Hepatocyte (in vitro differentiated cells): ENCODE data around the gene SIT1. TPM values are rescaled to one million over a fixed set of nuclear protein-coding genes. Genes with fewer than 3 reads are reported as not detected.

Source experiments
- DNase-seq: peaks from one replicate; pipeline ENCODE4 v3.0.0-alpha.2; 2016; ENCODE audit warnings: low spot score
- H2AFZ ChIP-seq: fragments of 200-600 bp; sonication (generic); 2 replicates; pipeline ENCODE4 v1.6.0; 2016; ENCODE audit warnings: antibody characterized with exemption, mild to moderate bottlenecking
- H3K27ac ChIP-seq: fragments of 200-600 bp; sonication (generic); 2 replicates; pipeline ENCODE4 v1.5.1; 2016; ENCODE audit warnings: mild to moderate bottlenecking
- H3K27me3 ChIP-seq: fragments of 200-600 bp; sonication (generic); 2 replicates; pipeline ENCODE4 v1.6.1; 2016
- H3K36me3 ChIP-seq: fragments of 200-600 bp; sonication (generic); replicated peaks from 2 replicates; pipeline ENCODE4 v1.5.1; 2016; ENCODE audit warnings: low read depth; ENCODE audit not compliant: insufficient read depth
- H3K4me1 ChIP-seq: fragments of 200-600 bp; sonication (generic); 2 replicates; pipeline ENCODE4 v1.5.1; 2016; ENCODE audit warnings: mild to moderate bottlenecking, moderate library complexity; ENCODE audit not compliant: insufficient read depth
- H3K4me2 ChIP-seq: fragments of 200-600 bp; sonication (generic); 2 replicates; pipeline ENCODE4 v1.6.0; 2016
- H3K4me3 ChIP-seq: fragments of 200-600 bp; sonication (generic); 2 replicates; pipeline ENCODE4 v1.5.1; 2016; ENCODE audit warnings: mild to moderate bottlenecking
- H3K79me2 ChIP-seq: fragments of 200-600 bp; sonication (generic); 2 replicates; pipeline ENCODE4 v1.6.0; 2017; ENCODE audit warnings: mild to moderate bottlenecking
- H3K9me2 ChIP-seq: fragments of 200-600 bp; sonication (generic); replicated peaks from 2 replicates; pipeline ENCODE4 v1.6.0; 2017; ENCODE audit warnings: mild to moderate bottlenecking; ENCODE audit not compliant: insufficient read depth
- H3K9me3 ChIP-seq: fragments of 200-600 bp; sonication (generic); 2 replicates; pipeline ENCODE4 v1.5.1; 2016; ENCODE audit warnings: low read depth, mild to moderate bottlenecking
- H4K20me1 ChIP-seq: fragments of 200-600 bp; sonication (generic); 2 replicates; pipeline ENCODE4 v1.6.0; 2016; ENCODE audit warnings: mild to moderate bottlenecking; ENCODE audit not compliant: insufficient read depth, poor library complexity, severe bottlenecking
- EZH2 ChIP-seq: fragments of 200-600 bp; sonication (generic); IDR thresholded peaks from 2 replicates; pipeline ENCODE4 v1.6.1; 2016; ENCODE audit warnings: antibody characterized with exemption, mild to moderate bottlenecking, borderline replicate concordance
- EZH2phosphoT487 ChIP-seq: fragments of 200-600 bp; sonication (generic); IDR thresholded peaks from one replicate; pipeline ENCODE4 v1.6.1; 2018; ENCODE audit warnings: antibody characterized with exemption, mild to moderate bottlenecking, low read depth, moderate library complexity; ENCODE audit not compliant: unreplicated experiment, severe bottlenecking
- WGBS: methylation state at CpG from one replicate; pipeline ENCODE4 v1.1.6; 2016; ENCODE audit warnings: low lambda C conversion rate; ENCODE audit errors: missing lambda C conversion rate; 5-methylcytosine and 5-hydroxymethylcytosine counted together
- polyA plus RNA-seq: library from polyadenylated mRNA; unstranded; fragments of >200 nt; fragmentation: Nextera tagmentation; extraction: Ambion mirVana; gene quantifications from 2 replicates; pipeline ENCODE4 v1.2.1, GENCODE V29; 2016
- total RNA-seq: library from RNA; depleted of rRNA; stranded (reverse); fragments of >200 nt; gene quantifications from 2 replicates; pipeline ENCODE4 v1.2.3, GENCODE V29; 2014
- TF ChIP-seq, protein P1 (sequence below): fragments of 200-600 bp; sonication (generic); IDR thresholded peaks from 2 replicates; pipeline ENCODE4 v1.5.1; 2016; ENCODE audit warnings: antibody characterized with exemption, mild to moderate bottlenecking; ENCODE audit not compliant: poor library complexity

SIT1 gene
- total and polyA plus RNA-seq, 2 experiments from 2014 or later = not detected

DNA sequence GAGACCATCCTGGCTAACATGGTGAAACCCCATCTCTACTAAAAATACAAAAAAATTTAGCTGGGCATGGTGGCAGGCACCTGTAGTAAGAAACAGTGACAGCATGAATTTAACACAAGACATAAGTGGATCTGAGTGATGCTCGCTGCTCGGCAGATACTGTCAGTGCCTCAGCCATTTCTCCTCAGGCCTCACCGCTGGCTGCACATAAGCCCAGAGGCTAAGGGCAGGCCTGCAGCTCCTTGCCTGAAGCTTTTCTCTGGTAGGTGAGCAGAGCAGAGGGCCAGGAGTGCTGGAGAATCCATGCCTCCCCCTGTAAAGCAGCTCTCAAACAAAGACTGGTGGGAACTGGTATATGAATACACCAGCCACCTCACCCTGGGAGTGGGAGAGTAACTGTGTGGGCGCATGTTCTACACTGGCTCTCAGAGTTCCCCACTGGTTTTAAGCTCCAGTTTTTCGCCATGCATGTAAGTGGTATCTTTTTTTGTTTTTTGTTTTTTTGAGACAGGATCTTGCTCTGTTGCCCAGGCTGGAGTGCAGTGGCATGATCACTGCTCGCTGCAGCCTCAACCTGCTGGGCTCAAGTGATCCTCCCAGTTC, 22.2 kb downstream of the SIT1 start:
- Histone ChIP-seq H3K4me3 (no peak overlapping the region), H3K4me1 (no peaks in the 10 kb centered on the region), H4K20me1 (no peaks in the 10 kb centered on the region), H3K27me3 (no peaks in the 10 kb centered on the region), H2AFZ (no peak overlapping the region), H3K4me2 (no peak overlapping the region), H3K36me3 (no peaks in the 10 kb centered on the region), H3K27ac (no peak overlapping the region), H3K9me2 (no peaks in the 10 kb centered on the region), H3K9me3 (no peaks in the 10 kb centered on the region), H3K79me2 (no peaks in the 10 kb centered on the region)
- DNase-seq = no peak
- TF ChIP-seq EZH2 = no peak
- TF ChIP-seq, protein P1, sequence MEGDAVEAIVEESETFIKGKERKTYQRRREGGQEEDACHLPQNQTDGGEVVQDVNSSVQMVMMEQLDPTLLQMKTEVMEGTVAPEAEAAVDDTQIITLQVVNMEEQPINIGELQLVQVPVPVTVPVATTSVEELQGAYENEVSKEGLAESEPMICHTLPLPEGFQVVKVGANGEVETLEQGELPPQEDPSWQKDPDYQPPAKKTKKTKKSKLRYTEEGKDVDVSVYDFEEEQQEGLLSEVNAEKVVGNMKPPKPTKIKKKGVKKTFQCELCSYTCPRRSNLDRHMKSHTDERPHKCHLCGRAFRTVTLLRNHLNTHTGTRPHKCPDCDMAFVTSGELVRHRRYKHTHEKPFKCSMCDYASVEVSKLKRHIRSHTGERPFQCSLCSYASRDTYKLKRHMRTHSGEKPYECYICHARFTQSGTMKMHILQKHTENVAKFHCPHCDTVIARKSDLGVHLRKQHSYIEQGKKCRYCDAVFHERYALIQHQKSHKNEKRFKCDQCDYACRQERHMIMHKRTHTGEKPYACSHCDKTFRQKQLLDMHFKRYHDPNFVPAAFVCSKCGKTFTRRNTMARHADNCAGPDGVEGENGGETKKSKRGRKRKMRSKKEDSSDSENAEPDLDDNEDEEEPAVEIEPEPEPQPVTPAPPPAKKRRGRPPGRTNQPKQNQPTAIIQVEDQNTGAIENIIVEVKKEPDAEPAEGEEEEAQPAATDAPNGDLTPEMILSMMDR = no peak
- no peak for TF ChIP-seq EZH2phosphoT487
- WGBS = 90% methylated on average over 6 of the region's 6 CpGs

DNA sequence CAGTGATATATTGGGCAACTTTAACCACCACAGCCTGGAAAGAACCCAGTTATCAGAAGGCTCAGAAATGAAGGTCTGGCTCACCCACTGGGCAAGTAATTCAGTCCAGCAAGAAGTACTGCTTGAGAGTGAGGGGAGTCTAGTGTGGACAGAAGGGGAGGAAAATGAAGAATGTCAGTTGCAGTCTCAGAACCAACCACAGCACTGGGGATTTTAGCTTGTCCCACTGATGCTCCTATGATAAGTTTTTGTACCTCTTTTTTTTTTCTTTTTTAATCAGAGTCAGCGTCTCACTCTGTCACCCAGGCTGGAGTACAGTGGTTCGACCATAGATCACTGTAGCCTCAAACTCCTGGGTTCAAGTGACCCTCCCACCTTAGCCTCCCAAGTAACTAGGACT, 23.2 kb downstream of the SIT1 start:
- TF ChIP-seq EZH2 (no peak), EZH2phosphoT487 (no peak)
- TF ChIP-seq, protein P1 = no peak
- Histone ChIP-seq H3K27ac (no peak overlapping the region), H3K27me3 (no peaks in the 10 kb centered on the region), H3K79me2 (no peaks in the 10 kb centered on the region), H3K4me1 (no peaks in the 10 kb centered on the region), H4K20me1 (no peaks in the 10 kb centered on the region), H3K4me2 (no peak overlapping the region), H3K9me3 (no peaks in the 10 kb centered on the region), H2AFZ (no peak overlapping the region), H3K36me3 (no peaks in the 10 kb centered on the region), H3K4me3 (no peak overlapping the region), H3K9me2 (no peaks in the 10 kb centered on the region)
- DNase-seq = no peak
- WGBS = 95% methylated on average over 2 of the region's 2 CpGs

DNA sequence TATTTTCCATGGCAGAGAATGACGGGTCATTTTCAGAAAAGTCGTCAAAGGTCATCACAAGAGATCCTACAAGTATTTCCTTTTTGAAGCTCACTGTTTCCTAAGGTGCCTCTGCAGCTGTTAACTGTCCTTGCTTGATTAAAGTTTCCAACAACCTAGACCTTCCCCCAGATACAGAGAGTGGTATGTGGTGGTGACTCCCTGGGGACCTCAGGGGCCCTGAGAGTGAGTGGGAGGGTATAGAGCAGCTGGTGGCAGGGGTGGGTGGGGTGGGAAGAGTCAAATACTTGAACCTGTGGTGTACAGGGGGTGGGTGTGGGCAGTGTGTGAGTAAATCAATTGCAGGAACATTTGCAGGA, 31.0 kb downstream of the SIT1 start:
- no peaks in the 10 kb centered on the region for H3K36me3 ChIP-seq
- H3K27ac ChIP-seq = no peak overlapping the region
- TF ChIP-seq, protein P1 = no peak
- TF ChIP-seq EZH2phosphoT487 (no peak), EZH2 (no peak)
- H3K4me1 ChIP-seq = no peaks in the 10 kb centered on the region
- H4K20me1 ChIP-seq = no peaks in the 10 kb centered on the region
- no peak overlapping the region for H2AFZ ChIP-seq
- no peak overlapping the region for H3K4me2 ChIP-seq
- no peaks in the 10 kb centered on the region for H3K9me3 ChIP-seq
- H3K79me2 ChIP-seq = no peaks in the 10 kb centered on the region
- no peak overlapping the region for H3K4me3 ChIP-seq
- no peak for DNase-seq
- H3K27me3 ChIP-seq = peaks cover 24% of the 10 kb centered on the region
- H3K9me2 ChIP-seq = no peaks in the 10 kb centered on the region
- WGBS = 88% methylated on average over 2 of the region's 2 CpGs
